ENCODE data around the gene ATP6V1F.

The ATP6V1F gene

GRCh38 chr7:128881458-128882125 is 18.9 kb downstream of the ATP6V1F start:
- DNase-seq (ENCODE audit: extremely low read depth in 1 of 2, low read depth in 1 of 2): no peak

- DNase-seq (ENCODE audit: extremely low read depth in 1 of 2, low read depth in 1 of 2): no peak
These were observed 19.5 kb downstream of the ATP6V1F start for GRCh38 chr7:128882134-128882533.

- DNase-seq (ENCODE audit: extremely low read depth in 1 of 2, low read depth in 1 of 2): peak; percentile 55 to 64
These were observed 21.2 kb downstream of the ATP6V1F start for GRCh38 chr7:128883622-128884448.

GRCh38 chr7:128884561-128885369 is 22.1 kb downstream of the ATP6V1F start:
- no peak for DNase-seq (ENCODE audit: extremely low read depth in 1 of 2, low read depth in 1 of 2)

- no peak for DNase-seq (ENCODE audit: extremely low read depth in 1 of 2, low read depth in 1 of 2)
These were observed 22.9 kb downstream of the ATP6V1F start for GRCh38 chr7:128885370-128886187.

- DNase-seq (ENCODE audit: extremely low read depth in 1 of 2, low read depth in 1 of 2): no peak
These were observed 23.9 kb downstream of the ATP6V1F start for GRCh38 chr7:128886391-128887168.

GRCh38 chr7:128887169-128888038 is 24.7 kb downstream of the ATP6V1F start:
- DNase-seq (ENCODE audit: extremely low read depth in 1 of 2, low read depth in 1 of 2): no peak

- DNase-seq (ENCODE audit: extremely low read depth in 1 of 2, low read depth in 1 of 2): no peak
These were observed 25.5 kb downstream of the ATP6V1F start for GRCh38 chr7:128888039-128888755.

GRCh38 chr7:128888756-128889095 is 26.1 kb downstream of the ATP6V1F start:
- DNase-seq (ENCODE audit: extremely low read depth in 1 of 2, low read depth in 1 of 2): no peak

GRCh38 chr7:128889121-128889520 is 26.5 kb downstream of the ATP6V1F start:
- DNase-seq (ENCODE audit: extremely low read depth in 1 of 2, low read depth in 1 of 2): no peak

- DNase-seq (ENCODE audit: extremely low read depth in 1 of 2, low read depth in 1 of 2): no peak
These were observed 27.9 kb downstream of the ATP6V1F start for GRCh38 chr7:128890306-128891109.

GRCh38 chr7:128891110-128891941 is 28.7 kb downstream of the ATP6V1F start:
- DNase-seq (ENCODE audit: extremely low read depth in 1 of 2, low read depth in 1 of 2): no peak

GRCh38 chr7:128891942-128892269 is 29.2 kb downstream of the ATP6V1F start:
- no peak for DNase-seq (ENCODE audit: extremely low read depth in 1 of 2, low read depth in 1 of 2)

GRCh38 chr7:128892521-128893250 is 30.0 kb downstream of the ATP6V1F start:
- no peak for DNase-seq (ENCODE audit: extremely low read depth in 1 of 2, low read depth in 1 of 2)

- no peak for DNase-seq (ENCODE audit: extremely low read depth in 1 of 2, low read depth in 1 of 2)
These were observed 30.8 kb downstream of the ATP6V1F start for GRCh38 chr7:128893251-128894100.

All from stimulated activated CD8-positive, alpha-beta memory T cell treated with anti-CD3 and anti-CD28 coated beads, Interleukin-7, amount 100 ng/mL, for 48 hours (primary cell).